ENCODE data around the gene STXBP2.

GRCh38 chr19:7642295-7643030, 5.6 kb downstream of the STXBP2 start:
- TF ChIP-seq EZH2 (IDR thresholded peaks at IDR 0.05; ENCODE audit: borderline replicate concordance, low read length) (no peak), CTCF (conservative IDR thresholded peaks at IDR 0.05 in 1 of 2, IDR thresholded peaks at IDR 0.05 in 1 of 2; ENCODE audit: extremely low read depth in 1 of 2, insufficient read depth in 1 of 2, low read depth in 1 of 2, low read length in 2 of 2) (no peak)
